HCEC 1CT (cell line): ENCODE data around the gene DYNC1H1.

Source experiments
- DNase-seq: peaks from one replicate; pipeline ENCODE4 v3.0.0-alpha.2; 2017

DYNC1H1 gene

GRCh38 chr14:101945171-101945570, 19.2 kb upstream of the DYNC1H1 start:
- DNase-seq = no peak

DNA sequence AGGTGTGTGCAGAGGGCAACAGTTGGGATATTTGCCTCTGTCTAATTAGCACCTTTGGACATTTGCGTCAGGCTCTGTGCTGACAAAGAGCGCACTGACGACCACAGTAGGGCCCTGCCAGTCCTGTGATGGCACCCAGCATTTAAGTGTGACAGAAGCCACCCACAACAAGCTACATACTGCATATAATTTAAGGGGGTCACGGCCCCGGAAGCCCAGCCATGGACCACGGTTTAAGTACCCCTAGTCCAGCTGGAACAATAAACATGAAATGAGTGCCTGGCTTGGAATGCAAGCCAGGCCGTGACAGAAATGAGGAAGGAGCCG, 16.8 kb upstream of the DYNC1H1 start:
- DNase-seq = no peak

GRCh38 chr14:101947904-101948665, 16.3 kb upstream of the DYNC1H1 start:
- DNase-seq = peak; percentile 99

- DNase-seq = no peak
Observed at GRCh38 chr14:101948666-101949216, 15.6 kb upstream of the DYNC1H1 start.

DNA sequence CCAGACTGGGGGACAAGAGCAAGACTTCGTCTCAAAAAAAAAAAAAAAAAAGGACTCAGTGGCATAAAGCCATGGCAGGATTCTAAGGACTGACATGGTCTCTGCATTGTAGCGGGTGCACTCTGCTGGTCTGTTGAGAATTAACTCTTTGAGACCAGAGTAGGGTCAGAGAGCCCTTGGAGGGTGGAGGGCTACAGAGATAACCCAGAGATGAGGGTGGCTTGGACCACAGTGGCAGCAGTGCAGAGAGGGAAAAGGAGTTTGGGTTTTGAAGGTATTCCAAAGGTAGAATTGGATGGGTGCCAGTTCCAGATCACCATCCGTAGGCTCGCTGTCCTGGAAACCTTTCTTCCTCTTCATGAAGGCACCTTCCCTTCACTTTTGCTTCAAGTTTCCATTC, 14.3 kb upstream of the DYNC1H1 start:
- no peak for DNase-seq

DNA sequence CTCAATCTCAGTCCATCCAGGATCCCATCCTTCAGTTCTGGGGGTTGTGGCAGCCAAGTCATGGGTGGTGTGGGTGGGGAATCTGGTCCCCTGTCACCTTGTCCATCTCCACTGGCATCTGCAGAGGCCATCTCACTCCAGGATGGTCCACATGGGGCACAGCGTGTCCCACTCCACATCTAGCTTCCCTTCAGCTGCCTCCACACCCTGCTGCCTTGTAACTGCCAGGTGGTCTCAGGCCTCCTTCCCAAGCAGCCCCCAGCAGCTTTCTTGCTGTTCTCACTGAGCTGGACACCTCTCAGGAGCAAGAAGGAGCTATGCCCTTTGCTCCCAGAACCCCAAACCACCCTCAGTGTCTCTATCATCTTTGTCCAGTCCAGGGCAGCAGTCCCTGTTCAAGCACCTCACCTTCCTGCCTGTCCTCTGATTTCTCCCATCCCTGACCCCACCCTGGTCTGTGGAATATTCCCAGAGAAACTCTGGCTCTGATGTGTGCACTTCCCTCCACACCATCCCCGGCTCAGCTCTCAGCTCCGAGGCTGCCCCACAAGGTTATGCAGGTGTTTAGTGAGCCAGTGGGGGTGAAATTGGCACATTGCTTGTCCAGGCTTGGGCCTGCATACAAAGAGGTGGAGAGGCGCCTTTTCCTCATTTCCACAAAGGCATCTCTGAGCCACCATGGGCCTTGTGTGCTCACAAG, 13.7 kb upstream of the DYNC1H1 start:
- no peak for DNase-seq

GRCh38 chr14:101953151-101953550, 11.2 kb upstream of the DYNC1H1 start:
- no peak for DNase-seq

DNA sequence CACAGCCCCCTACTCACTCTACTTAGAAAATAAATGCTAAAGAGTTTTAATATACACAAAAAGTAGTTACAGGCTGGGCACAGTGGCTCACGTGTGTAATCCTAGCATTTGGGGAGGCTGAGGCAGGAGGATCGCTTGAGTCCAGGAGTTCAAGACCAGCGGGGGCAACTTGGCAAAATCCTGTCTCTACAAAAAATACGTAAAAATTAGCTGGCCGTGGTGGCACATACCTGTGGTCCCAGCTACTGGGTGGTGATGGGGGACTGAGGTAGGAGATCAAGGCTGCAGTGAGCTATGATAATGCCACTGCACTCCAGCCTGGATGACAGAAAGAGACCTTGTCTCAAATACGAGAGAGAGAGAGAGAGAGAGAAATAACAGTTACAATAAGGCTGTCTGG, 9.9 kb upstream of the DYNC1H1 start:
- no peak for DNase-seq

GRCh38 chr14:101955695-101956161, 8.6 kb upstream of the DYNC1H1 start:
- DNase-seq = no peak

DNA sequence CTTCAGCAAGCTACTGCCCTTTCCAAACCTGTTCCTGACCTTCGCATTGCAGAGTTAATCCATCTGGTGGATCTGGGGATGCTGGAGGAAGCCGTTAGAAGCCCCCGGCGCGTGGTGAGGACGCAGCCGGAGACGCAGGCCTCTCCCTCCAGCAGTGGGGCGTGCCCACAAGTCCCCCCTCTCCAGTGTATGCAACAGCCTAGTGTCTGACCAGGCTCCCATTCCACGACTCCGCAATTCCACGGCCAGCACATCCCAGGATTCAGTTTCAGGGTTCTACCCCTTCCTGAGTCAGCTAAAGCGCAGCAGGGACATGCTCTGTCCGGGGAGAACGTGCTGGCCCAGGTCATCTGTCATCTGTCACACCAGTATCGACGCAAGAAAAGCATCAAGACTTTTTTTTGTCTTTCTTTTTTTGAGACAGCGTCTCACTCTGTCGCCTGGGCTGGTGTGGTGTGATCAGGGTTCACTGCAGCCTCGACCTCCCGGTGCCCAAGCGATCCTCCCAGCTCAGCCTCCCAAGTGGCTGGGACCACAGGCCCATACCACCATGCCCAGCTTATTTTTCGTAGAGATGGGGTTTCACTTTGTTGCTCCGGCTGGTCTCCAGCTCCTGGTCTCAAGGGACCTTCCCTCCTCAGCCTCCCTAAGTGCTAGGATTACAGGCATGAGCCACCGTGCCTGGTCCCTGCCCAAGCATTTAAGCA, 8.0 kb upstream of the DYNC1H1 start:
- no peak for DNase-seq

- no peak for DNase-seq
Observed at GRCh38 chr14:101957406-101958234, 6.8 kb upstream of the DYNC1H1 start.

- DNase-seq = no peak
Observed at GRCh38 chr14:101958418-101959180, 5.8 kb upstream of the DYNC1H1 start.

GRCh38 chr14:101959277-101959676, 5.1 kb upstream of the DYNC1H1 start:
- no peak for DNase-seq

DNA sequence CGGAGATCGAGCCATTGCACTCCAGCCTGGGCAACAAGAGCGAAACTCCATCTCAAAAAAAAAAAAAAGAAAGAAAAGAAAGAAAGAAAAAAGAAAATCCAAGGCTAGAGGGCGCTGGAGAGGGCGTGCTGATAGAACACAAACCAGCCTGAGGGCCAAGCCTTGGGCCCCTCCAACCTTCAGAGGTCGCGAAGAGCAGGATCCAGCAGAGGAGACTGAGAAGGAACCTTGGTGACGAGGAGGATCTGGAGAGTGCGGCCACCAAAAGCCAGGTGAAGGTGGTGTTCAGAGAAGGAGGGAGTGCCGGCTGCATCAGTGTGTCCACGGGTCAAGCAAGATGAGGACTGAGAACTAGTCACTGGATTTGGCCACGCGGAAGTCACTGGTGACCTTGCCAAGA, 4.1 kb upstream of the DYNC1H1 start:
- DNase-seq = peak; percentile 9

DNA sequence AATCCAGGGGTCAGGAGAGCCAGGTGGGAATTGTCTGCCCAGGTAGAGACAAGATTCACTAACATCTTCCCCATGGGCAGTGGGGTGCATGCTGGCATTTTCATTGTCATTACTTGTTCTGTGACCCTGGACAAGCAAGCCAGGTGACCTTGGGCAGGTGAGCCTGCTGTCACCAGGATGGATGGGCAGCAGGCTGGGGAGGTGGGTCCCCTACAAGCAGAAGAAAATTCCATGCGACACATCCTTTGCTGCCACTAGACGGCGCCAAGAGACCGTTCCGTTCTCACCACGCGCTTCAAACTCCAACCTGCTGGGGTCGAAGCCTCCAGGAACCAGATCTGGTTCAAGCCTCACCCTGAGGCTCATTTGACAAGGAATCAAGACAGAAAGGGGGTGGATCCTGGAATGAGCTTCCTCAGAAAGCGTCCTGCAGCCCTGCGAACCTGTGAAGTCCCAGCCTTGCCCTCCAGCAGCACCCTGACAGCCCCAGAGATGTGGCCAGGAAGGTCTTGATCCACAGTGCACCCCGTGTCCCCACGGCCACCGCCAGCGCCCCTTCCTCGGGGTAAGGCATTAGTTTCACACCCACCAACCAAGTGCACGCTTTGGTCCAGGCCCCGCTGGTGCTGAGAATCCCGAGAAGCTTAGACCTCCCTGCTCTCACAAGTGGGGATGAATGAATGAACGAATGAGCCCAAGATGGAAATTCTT, 3.2 kb upstream of the DYNC1H1 start:
- peak; percentile 73 for DNase-seq

- DNase-seq = no peak
Observed at GRCh38 chr14:101961746-101962502, 2.4 kb upstream of the DYNC1H1 start.

DNA sequence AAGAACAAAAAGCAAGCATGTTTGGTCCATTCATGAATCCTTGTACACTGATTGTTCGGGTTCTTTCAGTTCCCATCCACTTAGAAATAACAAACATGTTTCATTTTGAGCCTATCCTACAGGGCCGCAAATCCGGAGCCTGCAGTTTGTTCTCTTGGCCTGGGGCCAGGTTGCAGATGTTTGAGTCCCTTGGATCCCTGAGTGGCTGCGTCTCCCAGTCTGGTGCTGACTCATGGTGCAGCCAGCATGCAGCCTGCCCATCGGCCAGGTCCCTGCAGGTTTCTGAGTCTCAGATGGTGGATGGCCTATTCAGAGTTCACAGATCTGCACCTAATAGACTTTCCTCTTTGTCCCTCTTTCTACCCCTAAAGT, 1.9 kb upstream of the DYNC1H1 start:
- peak; percentile 89 for DNase-seq

- DNase-seq = no peak
Observed at GRCh38 chr14:101963052-101963451, 1.3 kb upstream of the DYNC1H1 start.

GRCh38 chr14:101963656-101964296, 597 bp upstream of the DYNC1H1 start:
- no peak for DNase-seq

GRCh38 chr14:101965181-101965544, 790 bp downstream of the DYNC1H1 start:
- peak; percentile 49 for DNase-seq
